Thyroid gland (tissue), 4 donors: ENCODE results near the gene TMEM139. TPM values are rescaled to one million over a fixed set of nuclear protein-coding genes. Genes with fewer than 3 reads are reported as not detected.
A peak's percentile ranks its signal among the peaks of the same experiment; 100 is the strongest.

Experiments
- DNase-seq, 2 donors: peaks; one replicate each; pipeline ENCODE4 v3.0.0-alpha.2; 2019
- H3K27ac ChIP-seq, 3 donors: fragments of 200-600 bp; sonication (generic); 1 replicate in 2 of 3; 2 replicates in 1 of 3; pipeline ENCODE4 v1.5.1; 2016 to 2019; ENCODE audit warnings: mild to moderate bottlenecking in 1 of 3, moderate library complexity in 1 of 3
- H3K27me3 ChIP-seq: fragments of 200-600 bp; sonication (generic); one replicate; pipeline ENCODE4 v1.5.1; 2019
- H3K36me3 ChIP-seq, 2 donors: fragments of 200-600 bp; sonication (generic); one replicate each; pipeline ENCODE4 v1.5.1; 2016 to 2019
- H3K4me1 ChIP-seq, 2 donors: fragments of 200-600 bp; sonication (generic); one replicate each; pipeline ENCODE4 v1.5.1; 2017 to 2019
- H3K4me3 ChIP-seq, 3 donors: fragments of 200-600 bp; sonication (generic); replicated peaks in 1 of 3; 1 replicate in 2 of 3; 2 replicates in 1 of 3; pipeline ENCODE4 v1.5.1; 2016; ENCODE audit warnings: mild to moderate bottlenecking in 1 of 3
- H3K9me3 ChIP-seq: fragments of 200-600 bp; sonication (generic); one replicate; pipeline ENCODE4 v1.5.1; 2017
- CTCF ChIP-seq, 6 experiments: fragments of 200-600 bp in 3 of 6; fragments of 450-650 bp in 3 of 6; sonication (generic) in 3 of 6; IDR thresholded peaks; one replicate each; pipeline ENCODE4 v1.5.1; 2016 to 2019; ENCODE audit warnings: antibody characterized with exemption in 6 of 6, mild to moderate bottlenecking in 2 of 6, inconsistent platforms in 1 of 6, moderate library complexity in 1 of 6
- POLR2A ChIP-seq, 2 donors: fragments of 450-650 bp; IDR thresholded peaks; one replicate each; pipeline ENCODE4 v1.6.1; 2017; ENCODE audit warnings: antibody characterized with exemption in 2 of 2, mild to moderate bottlenecking in 2 of 2, moderate library complexity in 1 of 2
- WGBS, 2 donors: methylation state at CpG; one replicate each; pipeline ENCODE4 v1.1.5; 2017; 5-methylcytosine and 5-hydroxymethylcytosine counted together
- intact Hi-C: fragments of 100-400 bp; cut with DNase I; formaldehyde crosslinking; loops from one replicate; pipeline ENCODE4 v1.15.1; 2023
- total RNA-seq, 4 donors: library from RNA; depleted of rRNA; stranded (reverse); fragments of >200 nt; gene quantifications; one replicate each; pipeline ENCODE4 v1.2.3, GENCODE V29; 2016

The TMEM139 gene
- total RNA-seq, 4 donors from 2014 or later: 6.6 to 50.2 (median 19.6) TPM

GRCh38 chr7:143316492-143316891, 31.7 kb downstream of the TMEM139 start:
- DNase-seq: peak; percentile 62 to 66
- Histone ChIP-seq H3K9me3 (no peaks in the 10 kb centered on the region), H3K36me3 (no peaks in the 10 kb centered on the region), H3K4me1 (peaks cover 15 to 22% of the 10 kb centered on the region in 2 donors), H3K4me3 (no peak overlapping the region), H3K27me3 (no peaks in the 10 kb centered on the region), H3K27ac (peak overlapping the region in 1 of 3 donors; percentile 51)
- no peak for TF ChIP-seq CTCF (IDR thresholded peaks at IDR 0.05)
- no peak for TF ChIP-seq POLR2A (IDR thresholded peaks at IDR 0.05)
- intact Hi-C loops: no loop called here
- WGBS, 2 donors: 20 to 28% methylated on average over 4 of the region's 4 CpGs

GRCh38 chr7:143318661-143319060, 33.9 kb downstream of the TMEM139 start:
- 35 to 42% methylated on average over 3 to 5 of the region's 5 CpGs for WGBS, 2 donors
- Histone ChIP-seq H3K4me3 (no peak overlapping the region), H3K27ac (no peak overlapping the region), H3K9me3 (no peaks in the 10 kb centered on the region), H3K27me3 (no peaks in the 10 kb centered on the region), H3K4me1 (peaks cover 15 to 22% of the 10 kb centered on the region in 2 donors), H3K36me3 (no peaks in the 10 kb centered on the region)
- no peak for TF ChIP-seq POLR2A (IDR thresholded peaks at IDR 0.05)
- no peak for TF ChIP-seq CTCF (IDR thresholded peaks at IDR 0.05)
- intact Hi-C loops: no loop called here
- DNase-seq: peak; percentile 10 to 24

GRCh38 chr7:143320620-143321019, 35.9 kb downstream of the TMEM139 start:
- H3K27me3 ChIP-seq: no peaks in the 10 kb centered on the region
- WGBS, 2 donors: 71 to 77% methylated on average over 8 to 9 of the region's 9 CpGs
- H3K36me3 ChIP-seq: no peaks in the 10 kb centered on the region
- H3K27ac ChIP-seq: no peak overlapping the region
- no peak for TF ChIP-seq CTCF (IDR thresholded peaks at IDR 0.05)
- no peak for TF ChIP-seq POLR2A (IDR thresholded peaks at IDR 0.05)
- peaks cover 15 to 24% of the 10 kb centered on the region in 2 donors for H3K4me1 ChIP-seq
- H3K4me3 ChIP-seq: no peak overlapping the region
- intact Hi-C loops: loop anchor here (5.0 kb wide), 1 partner anchor 42 kb away; the partner anchor contains the start of gene FAM131B
- peak in 1 of 2 donors; percentile 20 for DNase-seq
- H3K9me3 ChIP-seq: no peaks in the 10 kb centered on the region

GRCh38 chr7:143321242-143321641, 36.5 kb downstream of the TMEM139 start:
- Histone ChIP-seq H3K9me3 (no peaks in the 10 kb centered on the region), H3K27ac (no peak overlapping the region), H3K36me3 (no peaks in the 10 kb centered on the region), H3K27me3 (no peaks in the 10 kb centered on the region), H3K4me1 (peaks cover 13 to 20% of the 10 kb centered on the region in 2 donors), H3K4me3 (no peak overlapping the region)
- intact Hi-C loops: loop anchor here (5.0 kb wide), 1 partner anchor 41 kb away; the partner anchor contains the start of gene FAM131B
- TF ChIP-seq CTCF (IDR thresholded peaks at IDR 0.05) (no peak), POLR2A (IDR thresholded peaks at IDR 0.05) (no peak)
- WGBS, 2 donors: 92 to 99% methylated on average over 10 of the region's 10 CpGs
- DNase-seq: no peak

- no peak for DNase-seq
- Histone ChIP-seq H3K36me3 (no peaks in the 10 kb centered on the region), H3K27me3 (no peaks in the 10 kb centered on the region), H3K4me1 (peaks cover 8 to 15% of the 10 kb centered on the region in 2 donors), H3K27ac (no peak overlapping the region), H3K9me3 (no peaks in the 10 kb centered on the region), H3K4me3 (no peak overlapping the region)
- intact Hi-C loops: loop anchor here (5.0 kb wide), 1 partner anchor 41 kb away; the partner anchor contains the start of gene FAM131B
- 91 to 94% methylated on average over 4 of the region's 4 CpGs for WGBS, 2 donors
- TF ChIP-seq POLR2A (IDR thresholded peaks at IDR 0.05) (no peak), CTCF (IDR thresholded peaks at IDR 0.05) (no peak)
Observed at GRCh38 chr7:143321734-143322133, 37.0 kb downstream of the TMEM139 start.
